Measurements from ENCODE around the gene BMP2K. TPM values are rescaled to one million over a fixed set of nuclear protein-coding genes. Genes with fewer than 3 reads are reported as not detected.

The BMP2K gene
- total RNA-seq, 1 experiment from 2014 or later = 27.4 TPM

DNA sequence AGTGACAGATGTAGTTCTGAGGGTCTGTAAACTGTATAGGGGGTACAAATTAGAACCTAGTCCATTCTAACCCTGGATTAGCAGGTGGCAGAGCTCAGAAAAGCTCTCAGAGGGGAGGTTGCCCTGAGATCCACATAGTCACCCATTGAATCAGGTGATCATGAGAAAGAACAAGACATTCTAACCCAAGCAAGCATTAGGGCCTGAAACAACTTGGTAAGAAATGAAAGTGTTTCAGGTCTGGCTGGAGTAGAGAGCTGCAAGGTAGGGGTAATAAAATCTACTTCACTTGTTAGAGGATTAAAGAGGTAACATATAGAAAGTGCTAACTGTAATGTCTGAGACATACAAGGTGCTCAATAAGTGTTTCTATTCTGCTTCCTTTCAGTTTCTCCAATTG lies 8.8 kb upstream of the BMP2K start:
- CTCF ChIA-PET = no interaction called here
- H3K27ac Mint-ChIP-seq (ENCODE audit: unreplicated experiment) = no peak overlapping the region
- H3K36me3 Mint-ChIP-seq (ENCODE audit: insufficient read depth, unreplicated experiment) = no peaks in the 10 kb centered on the region
- TF ChIP-seq CTCF (IDR thresholded peaks at IDR 0.05; ENCODE audit: unreplicated experiment) = no peak
- no TSS peak for BruUV-seq (replicated peaks)
- H3K9me3 Mint-ChIP-seq (ENCODE audit: low read depth, unreplicated experiment) = no peaks in the 10 kb centered on the region
- intact Hi-C loops (cut with micrococcal nuclease; ENCODE audit: unreplicated experiment) = no loop called here
- no peak for DNase-seq
- H3K27me3 Mint-ChIP-seq (ENCODE audit: unreplicated experiment) = no peaks in the 10 kb centered on the region
- H3K4me3 Mint-ChIP-seq (ENCODE audit: low read depth, unreplicated experiment) = no peak overlapping the region
- H3K4me1 Mint-ChIP-seq (ENCODE audit: low read depth, unreplicated experiment) = no peaks in the 10 kb centered on the region

GRCh38 chr4:78768452-78769180 lies 7.5 kb upstream of the BMP2K start:
- Mint-ChIP-seq H3K9me3 (ENCODE audit: low read depth, unreplicated experiment) (no peaks in the 10 kb centered on the region), H3K4me1 (ENCODE audit: low read depth, unreplicated experiment) (no peaks in the 10 kb centered on the region), H3K36me3 (ENCODE audit: insufficient read depth, unreplicated experiment) (no peaks in the 10 kb centered on the region), H3K27me3 (ENCODE audit: unreplicated experiment) (no peaks in the 10 kb centered on the region), H3K4me3 (ENCODE audit: low read depth, unreplicated experiment) (no peak overlapping the region), H3K27ac (ENCODE audit: unreplicated experiment) (no peak overlapping the region)
- intact Hi-C loops (cut with micrococcal nuclease; ENCODE audit: unreplicated experiment) = no loop called here
- CTCF ChIA-PET = interaction anchor here (0.7 kb wide), 1 partner anchor 121 kb away, joined by 4 read pairs; no protein-coding TSS in a partner anchor
- no TSS peak for BruUV-seq (replicated peaks)
- no peak for DNase-seq
- no peak for TF ChIP-seq CTCF (IDR thresholded peaks at IDR 0.05; ENCODE audit: unreplicated experiment)

DNA sequence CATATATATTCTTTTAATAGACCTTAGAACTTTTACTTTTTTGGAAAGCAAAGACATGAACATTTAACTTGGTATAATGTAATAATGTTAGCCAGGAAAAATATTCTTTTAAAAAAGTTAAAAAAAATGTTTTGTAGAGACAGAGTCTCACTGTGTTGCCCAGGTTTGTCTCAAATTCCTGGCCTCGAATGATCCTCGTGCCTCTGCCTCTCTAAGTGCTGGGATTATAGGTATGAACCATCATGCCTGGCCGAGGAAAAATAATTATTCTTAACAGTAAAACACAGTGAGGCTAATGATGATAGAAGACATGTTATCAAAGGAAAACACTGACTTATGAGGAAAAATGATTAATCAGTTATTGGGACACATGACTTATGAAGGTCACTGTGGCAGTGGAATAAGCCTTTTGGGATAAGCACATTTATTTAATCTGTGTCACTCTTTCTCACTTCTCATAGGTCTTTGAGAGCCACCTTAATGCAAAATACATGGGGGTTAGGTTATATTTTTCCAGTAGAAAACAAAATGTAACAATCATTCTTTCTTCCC lies 6.0 kb upstream of the BMP2K start:
- no peak for TF ChIP-seq CTCF (IDR thresholded peaks at IDR 0.05; ENCODE audit: unreplicated experiment)
- Mint-ChIP-seq H3K9me3 (ENCODE audit: low read depth, unreplicated experiment) (no peaks in the 10 kb centered on the region), H3K4me1 (ENCODE audit: low read depth, unreplicated experiment) (no peaks in the 10 kb centered on the region), H3K36me3 (ENCODE audit: insufficient read depth, unreplicated experiment) (peaks cover 4% of the 10 kb centered on the region), H3K4me3 (ENCODE audit: low read depth, unreplicated experiment) (no peak overlapping the region), H3K27me3 (ENCODE audit: unreplicated experiment) (no peaks in the 10 kb centered on the region), H3K27ac (ENCODE audit: unreplicated experiment) (no peak overlapping the region)
- CTCF ChIA-PET = no interaction called here
- no peak for DNase-seq
- intact Hi-C loops (cut with micrococcal nuclease; ENCODE audit: unreplicated experiment) = no loop called here
- BruUV-seq (replicated peaks) = no TSS peak

DNA sequence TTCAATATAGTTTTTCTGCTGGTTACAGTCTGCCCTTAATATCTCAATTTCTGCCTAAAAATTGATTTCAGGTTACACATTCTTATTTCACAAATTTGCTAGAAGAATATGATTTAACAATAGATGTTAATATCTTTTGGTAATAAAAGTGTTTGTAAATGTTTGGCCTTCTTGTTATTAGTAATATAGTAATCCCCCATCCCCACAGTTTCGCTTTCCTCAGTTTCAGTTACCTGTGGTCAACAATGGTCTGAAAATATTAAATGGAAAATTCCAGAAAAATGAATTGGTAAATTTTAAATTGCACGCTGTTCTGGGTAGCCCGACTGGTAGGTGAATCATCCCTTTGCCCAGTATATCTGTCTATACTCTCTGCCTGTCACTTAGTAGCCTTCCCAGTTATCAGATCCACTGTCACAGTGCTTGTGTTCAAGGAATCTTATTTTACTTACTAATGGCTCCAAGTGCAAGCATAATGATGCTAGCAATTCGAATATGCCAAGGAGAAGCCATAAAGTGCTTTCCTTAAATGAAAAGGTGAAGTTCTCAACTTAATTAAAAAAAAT lies 3.5 kb upstream of the BMP2K start:
- Mint-ChIP-seq H3K27me3 (ENCODE audit: unreplicated experiment) (no peaks in the 10 kb centered on the region), H3K4me3 (ENCODE audit: low read depth, unreplicated experiment) (no peak overlapping the region), H3K9me3 (ENCODE audit: low read depth, unreplicated experiment) (no peaks in the 10 kb centered on the region), H3K27ac (ENCODE audit: unreplicated experiment) (no peak overlapping the region), H3K4me1 (ENCODE audit: low read depth, unreplicated experiment) (no peaks in the 10 kb centered on the region), H3K36me3 (ENCODE audit: insufficient read depth, unreplicated experiment) (peaks cover 24% of the 10 kb centered on the region)
- intact Hi-C loops (cut with micrococcal nuclease; ENCODE audit: unreplicated experiment) = no loop called here
- no peak for TF ChIP-seq CTCF (IDR thresholded peaks at IDR 0.05; ENCODE audit: unreplicated experiment)
- CTCF ChIA-PET = no interaction called here
- BruUV-seq (replicated peaks) = no TSS peak
- no peak for DNase-seq
